NCI-H82 treated with DMSO at 0.1 percent for 48 hours (cell line): Measurements from ENCODE around the gene FBXW7.

Source experiments
- DNase-seq: peaks from one replicate; lab custom pipeline; 2025; ENCODE audit not compliant: unreplicated experiment; lab: John Stamatoyannopoulos, UW

The FBXW7 gene

DNA sequence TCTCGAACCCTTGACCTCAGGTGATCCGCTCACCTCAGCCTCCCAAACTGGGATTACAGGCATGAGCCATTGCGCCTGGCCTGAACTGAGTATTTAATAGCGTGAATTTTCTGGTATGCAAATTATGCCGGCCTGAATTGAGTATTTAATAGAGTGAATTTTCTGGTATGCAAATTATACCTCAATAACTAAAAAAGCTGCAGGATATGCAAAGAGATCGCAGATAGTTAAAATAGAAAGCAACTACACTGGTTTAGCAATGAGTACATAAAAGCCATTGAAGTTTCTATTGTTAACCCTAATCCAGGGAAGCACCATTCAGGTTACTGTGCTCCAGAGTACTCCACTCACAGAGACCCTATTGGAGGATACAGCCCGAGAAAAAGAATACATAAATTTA, 22.8 kb downstream of the FBXW7 start:
- DNase-seq, result no peak

DNA sequence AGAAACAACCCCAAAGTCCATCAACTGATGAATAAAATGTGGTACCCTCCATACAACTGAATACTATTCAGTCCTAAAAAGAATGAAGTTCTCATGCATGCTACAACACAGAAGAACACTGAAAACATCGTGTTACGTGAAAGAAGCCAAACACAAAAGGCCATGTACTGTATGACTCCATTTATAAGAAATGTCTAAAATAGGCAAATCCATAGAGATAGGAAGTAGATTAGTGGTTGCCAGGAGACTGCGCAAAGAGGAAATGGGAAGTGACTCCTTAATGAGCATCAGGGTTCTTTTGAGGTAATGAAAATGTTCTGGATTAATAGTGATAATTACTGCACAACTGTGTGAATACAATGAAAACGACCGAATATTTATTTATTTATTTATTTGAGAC, 23.4 kb downstream of the FBXW7 start:
- no peak for DNase-seq

DNA sequence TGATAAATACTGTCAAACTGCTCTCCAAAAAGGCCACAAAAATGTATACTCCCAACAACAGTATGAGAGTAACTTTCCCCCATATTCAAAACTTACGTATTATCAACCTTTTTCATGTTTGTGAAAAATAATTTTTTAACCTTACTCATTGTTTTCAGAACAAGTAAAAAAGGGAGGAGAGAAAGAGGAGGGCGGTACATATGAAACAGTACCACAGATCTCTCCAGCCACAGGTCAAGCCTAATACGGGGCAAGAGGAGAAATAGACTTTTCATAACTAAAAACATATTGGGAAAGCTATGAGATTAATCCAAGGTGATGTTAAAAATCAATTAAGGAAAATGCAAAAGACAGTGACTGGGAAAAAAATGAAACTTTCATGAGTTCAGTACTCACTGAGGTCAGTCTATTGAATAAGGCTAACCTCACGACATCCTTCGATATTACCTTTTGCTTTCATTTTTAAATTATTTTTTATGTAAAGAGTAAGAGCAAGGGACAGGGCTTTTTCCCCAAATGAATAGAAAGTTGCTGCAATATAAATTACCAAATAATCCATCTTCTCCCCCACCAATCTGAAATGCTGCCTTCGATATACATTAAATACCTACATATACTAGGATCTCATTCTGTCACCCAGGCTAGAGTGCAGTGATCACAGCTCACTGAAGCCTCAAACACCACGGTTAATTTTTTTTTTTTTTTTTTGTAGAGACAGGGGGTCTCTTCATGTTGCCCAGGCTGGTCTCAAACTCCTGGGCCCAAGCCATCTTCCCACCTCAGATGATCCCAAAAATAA, 25.3 kb downstream of the FBXW7 start:
- no peak for DNase-seq

DNA sequence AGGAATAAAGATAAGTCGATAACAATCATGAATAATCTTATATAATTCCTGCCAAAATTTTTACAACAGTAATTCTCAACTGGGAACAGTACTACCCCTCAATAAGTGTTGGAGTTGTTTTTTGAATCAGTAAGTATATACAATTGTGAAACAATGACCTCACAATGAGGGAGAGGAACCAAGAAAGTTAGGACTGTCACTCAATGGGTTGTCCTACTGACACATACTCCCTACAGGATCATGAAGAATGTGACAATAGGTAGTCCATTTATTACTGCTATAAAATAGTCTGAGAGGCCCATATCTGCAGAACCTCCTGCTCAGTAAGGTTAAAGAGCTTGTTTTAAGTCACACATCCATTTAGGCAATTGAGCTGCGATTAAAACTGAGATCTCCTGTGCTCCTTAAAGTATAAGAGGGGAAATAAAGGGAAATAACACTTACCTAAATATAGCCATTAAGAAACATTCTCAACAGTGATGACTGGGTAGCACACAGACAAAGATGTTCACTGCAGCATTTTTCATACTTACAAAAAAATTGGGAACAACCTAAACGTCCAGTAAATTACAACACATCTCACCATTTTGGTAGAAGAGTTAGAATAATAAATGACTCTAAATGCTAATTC, 26.2 kb downstream of the FBXW7 start:
- DNase-seq, result no peak

DNA sequence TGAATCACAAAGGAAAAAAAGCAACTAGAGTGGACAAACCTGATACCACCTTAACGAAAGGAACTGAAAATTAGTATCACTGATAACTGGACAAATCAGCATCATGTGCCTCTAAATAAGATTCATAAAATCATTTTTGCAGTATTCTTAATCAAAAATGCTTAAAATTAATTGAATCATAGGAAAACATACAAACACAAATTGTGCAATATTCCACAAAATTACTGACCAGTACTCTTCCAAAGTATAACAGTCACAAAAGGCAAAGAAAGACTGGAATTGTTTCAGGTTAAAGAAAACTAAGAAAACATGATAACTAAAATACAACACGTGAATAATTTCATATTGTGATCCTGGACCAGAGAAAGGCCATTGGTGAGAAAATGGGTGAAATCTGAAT, 27.1 kb downstream of the FBXW7 start:
- DNase-seq, result no peak

DNA sequence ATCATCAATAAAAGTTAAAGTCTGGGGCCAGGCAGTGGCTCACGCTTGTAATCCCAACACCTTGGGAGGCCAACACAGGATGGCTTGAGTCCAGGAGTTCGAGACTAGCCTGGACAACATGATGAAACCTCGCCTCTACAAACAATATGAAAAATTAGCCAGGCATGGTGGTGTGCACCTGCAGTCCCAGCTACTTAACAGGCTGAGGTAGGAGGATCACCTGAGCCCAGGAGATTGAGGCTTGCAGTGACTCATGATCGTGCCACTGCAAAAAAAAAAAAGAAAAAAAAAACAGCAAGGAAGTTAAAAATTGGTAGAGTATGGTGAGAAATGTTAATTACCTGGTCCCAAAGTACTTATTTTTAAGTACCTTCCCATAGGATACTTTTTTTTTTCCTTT, 27.5 kb downstream of the FBXW7 start:
- DNase-seq, result no peak

DNA sequence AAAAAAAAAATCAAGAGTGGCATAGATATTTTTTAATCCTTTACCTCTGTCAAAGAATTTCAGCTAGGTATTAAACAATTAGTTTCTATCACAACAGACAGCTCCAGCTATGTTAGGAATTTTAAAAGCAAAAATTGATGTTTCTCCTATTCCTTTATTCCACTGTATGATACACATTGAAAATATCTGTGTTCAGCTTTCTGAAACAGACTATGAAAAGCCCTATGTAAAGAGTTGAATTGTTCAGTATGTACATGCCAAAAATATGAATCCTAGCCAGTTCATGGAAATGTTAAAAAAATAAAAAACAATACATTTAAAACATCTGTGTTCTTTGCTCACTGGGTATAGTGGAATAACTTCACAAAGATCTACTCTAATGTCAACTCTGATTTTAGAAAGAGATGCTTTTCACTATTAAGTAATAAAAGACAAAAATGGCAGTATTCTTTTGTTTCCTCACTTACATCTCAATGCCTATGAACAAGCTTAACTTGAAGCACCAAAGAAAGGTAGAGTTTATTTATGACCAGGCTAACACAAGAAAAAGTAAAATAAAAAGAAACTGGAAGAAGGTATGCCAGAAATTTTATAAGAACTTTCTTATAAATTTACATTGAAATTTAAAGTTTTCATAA, 32.1 kb downstream of the FBXW7 start:
- DNase-seq, result no peak

DNA sequence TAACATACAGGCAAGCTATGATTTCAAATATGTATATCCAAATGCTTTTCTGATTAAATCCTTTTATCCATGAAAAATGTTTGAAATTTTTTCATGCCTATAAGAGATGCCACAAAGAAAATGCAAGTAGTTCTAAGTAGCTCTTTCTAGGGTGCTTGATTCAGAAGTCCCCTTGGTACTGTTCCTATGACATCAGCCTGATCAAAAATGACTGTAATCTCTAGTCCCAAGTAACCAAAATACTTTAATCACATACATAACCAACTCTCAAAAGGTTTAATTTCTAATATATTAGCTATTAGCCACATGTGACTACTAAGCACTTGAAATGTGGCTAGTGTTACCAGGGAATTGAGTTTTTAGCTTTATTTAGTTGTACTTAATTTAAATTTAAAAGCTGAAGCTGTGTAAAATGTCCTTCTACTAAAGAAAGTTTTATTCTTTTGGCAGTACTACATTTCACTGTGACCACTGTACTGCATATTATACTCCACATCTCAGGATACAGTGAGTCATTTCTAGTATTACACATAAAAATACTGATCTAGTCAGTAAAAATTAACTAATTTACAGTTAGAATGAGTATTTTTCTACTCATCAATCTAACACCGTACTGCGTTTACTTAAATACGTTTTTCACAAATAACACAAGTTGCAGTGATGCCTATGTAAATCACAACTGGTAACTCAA, 33.9 kb downstream of the FBXW7 start:
- DNase-seq, result no peak

DNA sequence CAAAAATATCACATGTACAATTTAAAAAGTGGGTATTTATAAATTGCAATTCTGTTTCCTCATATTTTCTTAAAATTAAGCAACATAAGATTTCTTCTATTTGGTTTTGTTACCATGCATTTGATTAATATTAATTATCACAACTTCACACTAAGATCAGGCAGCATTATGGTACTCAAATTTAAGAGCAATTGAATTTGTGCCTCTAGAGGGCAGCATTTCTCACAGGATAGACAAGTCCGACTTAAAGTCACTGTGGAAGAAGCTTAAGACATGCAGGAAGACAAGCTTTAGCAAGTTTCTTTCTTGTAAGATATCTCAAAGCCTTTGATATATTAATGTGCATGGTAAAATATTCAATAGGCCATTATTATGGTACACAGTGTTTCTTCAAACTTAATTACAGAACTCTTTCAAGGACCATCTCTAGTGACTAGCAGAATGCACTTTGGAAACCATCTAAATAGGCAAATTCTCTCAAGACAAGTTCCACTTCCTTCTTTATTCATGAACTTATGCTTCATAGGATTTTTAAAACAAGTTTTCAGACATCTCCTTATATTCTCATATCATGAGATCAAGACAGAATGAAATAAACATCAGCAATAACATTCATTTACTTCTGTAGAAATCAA, 35.0 kb downstream of the FBXW7 start:
- peak; percentile 38 for DNase-seq

DNA sequence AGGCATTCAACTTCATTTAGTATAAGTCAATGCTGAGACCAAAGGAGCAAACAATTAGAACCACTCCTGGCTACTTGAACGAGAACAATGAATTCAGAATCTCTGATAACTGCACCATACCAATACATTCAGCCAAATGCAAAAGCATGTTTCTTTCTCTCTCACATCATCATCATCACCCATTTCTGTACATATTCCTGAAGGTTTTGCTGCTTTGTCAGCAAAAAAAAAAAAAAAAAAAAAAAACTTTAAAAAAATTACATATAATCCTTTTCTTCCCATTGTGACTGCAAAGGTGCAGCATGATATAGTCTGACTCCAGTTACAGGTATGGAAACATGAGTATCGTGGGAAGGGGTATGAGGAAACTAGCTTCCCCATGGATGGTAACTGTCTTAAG, 35.6 kb downstream of the FBXW7 start:
- DNase-seq, result no peak

DNA sequence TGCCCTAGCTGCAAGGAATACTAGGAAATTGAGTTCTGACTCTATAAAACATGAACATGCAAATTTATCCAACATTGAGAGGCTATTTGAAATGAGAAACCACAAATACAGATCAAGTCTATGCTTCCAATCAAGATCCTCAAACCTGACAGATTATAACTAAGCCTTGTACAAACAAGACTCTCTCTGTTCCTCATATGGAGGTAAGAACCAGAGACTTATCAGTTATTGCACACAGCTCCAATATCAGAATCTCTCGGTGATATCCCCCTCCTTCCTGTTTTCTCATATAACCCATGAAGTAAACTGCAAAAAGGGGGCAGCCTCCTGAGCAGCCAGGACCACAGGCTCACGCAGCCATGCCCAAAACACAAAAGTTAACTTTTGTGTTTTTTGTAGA, 36.5 kb downstream of the FBXW7 start:
- DNase-seq, result no peak

DNA sequence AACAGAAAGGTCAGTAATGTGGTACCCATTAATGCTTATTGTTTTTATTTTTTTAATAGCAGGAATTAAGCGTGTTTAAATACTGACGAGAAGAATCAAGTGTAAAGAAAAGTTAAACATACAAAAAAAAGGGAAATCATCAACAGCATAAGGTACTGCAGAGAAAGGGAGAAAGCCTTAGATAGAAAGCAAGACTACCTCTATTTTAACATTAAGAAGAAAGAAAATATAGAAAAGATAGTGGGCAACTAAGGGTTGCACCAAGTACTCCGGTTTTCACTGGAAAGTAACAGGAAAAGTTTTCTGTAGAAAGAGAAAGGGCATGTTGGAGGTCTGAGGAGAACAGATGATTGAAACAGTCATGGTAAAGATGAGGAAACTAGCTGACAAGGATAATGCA, 41.9 kb downstream of the FBXW7 start:
- DNase-seq, result no peak

DNA sequence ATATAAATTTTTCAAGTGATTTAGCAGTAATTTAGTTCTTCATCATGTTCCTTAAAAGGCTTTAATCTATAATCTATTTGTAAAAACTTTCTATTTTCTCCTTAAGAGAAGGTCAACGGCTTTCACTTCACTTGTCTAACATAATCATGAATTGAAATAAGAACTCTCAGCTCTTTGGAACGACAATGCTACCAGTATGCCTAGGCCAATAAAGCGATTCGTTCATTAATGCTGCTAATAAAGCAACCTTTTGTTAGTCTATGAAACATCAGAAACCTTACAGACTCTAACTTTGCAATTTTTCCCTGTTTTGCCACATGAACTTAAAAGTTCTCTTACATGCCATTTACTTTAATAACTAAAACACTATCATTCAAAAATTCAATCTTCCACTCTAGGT, 47.6 kb downstream of the FBXW7 start:
- DNase-seq, result no peak

DNA sequence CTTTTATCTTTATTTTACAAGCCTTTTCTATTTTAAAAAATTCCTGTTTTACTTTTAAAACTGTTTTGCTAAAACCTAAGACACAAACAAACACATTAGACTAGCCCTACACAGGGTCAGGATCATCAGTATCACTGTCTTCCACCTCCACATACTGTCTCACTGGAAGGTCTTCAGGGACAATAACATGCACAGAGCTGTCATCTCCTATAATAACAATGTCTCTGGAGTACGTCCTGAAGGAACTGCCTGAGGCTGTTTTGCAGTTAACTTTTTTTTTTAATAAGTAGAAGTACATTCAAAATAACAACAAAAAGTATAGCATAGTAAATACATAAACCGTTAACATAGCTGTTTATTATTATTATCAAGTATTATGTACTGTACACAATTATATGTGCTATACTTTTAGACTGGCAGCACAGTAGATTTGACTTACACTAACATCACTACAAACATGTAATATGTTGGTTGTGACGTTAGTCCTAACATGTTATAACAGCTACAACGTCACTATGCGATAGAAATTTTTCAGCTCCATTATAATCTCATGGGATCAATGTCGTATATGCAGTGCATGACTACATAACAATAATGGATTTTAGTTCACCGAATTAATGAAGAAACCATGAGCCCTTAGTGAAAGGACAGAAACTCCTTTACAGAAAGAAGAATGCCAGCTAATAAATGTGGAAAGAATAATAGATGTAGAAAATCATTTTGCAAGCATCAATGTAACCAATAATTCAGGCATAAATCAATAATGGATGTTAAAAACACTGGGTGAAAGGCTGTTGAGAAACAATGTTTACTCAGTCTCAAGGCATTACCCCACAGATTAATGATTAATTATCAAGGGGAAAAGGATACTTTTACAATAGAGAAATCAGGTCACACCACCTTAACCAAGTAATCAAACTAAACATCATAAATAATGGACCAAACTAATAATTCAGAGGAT, 49.2 kb downstream of the FBXW7 start:
- DNase-seq, result no peak

DNA sequence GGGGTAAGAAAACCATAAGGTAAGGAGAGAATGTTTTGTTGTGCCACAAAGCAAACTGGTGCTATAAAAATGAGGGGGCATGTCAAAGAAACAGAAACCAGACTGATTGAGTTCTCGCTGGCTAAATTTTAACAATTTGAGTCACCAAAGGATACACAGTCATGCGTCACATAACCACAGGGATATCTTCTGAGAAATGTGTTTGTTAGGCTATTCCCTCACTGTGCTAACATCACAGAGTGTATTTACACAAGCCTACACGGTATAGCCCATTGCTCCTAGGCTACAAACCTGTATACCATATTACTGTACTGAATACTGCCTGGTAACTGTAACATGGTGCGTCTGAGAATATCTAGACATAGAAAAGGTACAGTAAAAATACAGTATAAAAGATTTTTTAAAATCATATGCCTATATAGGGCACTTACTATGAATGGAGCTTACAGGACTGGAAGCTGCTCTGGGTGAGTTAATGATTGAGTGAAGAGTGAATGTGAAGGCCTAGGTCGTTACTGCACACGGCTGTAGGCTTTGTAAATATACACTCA, 50.1 kb downstream of the FBXW7 start:
- DNase-seq, result no peak

DNA sequence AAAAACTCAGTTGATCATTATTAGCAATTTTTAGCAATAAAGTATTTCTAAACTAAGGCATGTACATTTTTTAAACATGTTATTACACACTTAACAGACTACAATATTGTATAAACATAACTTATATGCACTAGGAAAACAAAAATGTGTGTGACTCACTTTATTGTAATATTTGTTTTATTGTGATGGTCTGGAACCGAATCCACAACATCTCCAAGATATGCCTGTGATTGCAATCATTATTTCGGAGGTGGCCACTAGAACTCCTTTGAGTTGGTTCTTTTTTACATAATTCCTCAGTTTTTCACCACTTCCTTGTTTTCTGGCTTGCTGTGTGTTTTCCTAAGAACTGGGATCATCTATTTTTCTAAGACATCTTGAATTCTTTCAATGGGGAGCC, 53.7 kb downstream of the FBXW7 start:
- no peak for DNase-seq

DNA sequence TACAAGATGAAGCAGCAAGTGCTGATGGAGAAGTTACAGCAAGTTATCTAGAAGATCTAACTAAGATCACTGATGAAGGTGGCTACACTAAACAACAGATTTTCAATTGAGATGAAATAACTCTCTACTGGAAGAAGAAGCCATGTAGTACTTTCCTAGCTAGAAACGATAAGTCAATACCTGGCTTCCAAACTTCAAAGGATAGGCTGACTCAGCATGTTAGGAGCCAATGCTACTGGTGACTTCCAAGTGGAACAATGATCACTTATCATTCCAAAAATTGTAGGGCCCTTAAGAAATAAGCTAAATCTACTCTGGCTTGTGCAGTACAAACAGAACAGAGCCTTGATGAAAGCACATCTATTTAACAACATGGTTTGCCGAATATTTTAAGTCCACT, 55.0 kb downstream of the FBXW7 start:
- no peak for DNase-seq

DNA sequence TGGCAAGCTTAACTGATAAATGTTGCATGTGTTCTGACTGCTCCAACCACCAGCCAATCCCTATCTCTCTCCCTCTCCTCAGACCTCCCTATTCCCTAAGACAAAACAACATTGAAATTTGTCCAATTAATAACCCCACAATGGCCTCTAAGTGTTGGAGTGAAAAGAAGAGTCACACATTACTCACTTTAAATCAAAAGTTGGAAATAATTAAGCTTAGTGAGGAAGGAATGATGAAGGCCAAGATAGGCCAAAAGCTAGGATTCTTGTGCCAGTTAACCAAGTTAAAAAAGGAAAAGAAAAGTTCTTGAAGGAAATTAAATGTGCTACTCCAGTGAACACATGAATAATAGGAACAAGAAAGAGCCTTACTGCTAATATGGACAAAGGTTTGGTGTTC, 55.6 kb downstream of the FBXW7 start:
- no peak for DNase-seq

DNA sequence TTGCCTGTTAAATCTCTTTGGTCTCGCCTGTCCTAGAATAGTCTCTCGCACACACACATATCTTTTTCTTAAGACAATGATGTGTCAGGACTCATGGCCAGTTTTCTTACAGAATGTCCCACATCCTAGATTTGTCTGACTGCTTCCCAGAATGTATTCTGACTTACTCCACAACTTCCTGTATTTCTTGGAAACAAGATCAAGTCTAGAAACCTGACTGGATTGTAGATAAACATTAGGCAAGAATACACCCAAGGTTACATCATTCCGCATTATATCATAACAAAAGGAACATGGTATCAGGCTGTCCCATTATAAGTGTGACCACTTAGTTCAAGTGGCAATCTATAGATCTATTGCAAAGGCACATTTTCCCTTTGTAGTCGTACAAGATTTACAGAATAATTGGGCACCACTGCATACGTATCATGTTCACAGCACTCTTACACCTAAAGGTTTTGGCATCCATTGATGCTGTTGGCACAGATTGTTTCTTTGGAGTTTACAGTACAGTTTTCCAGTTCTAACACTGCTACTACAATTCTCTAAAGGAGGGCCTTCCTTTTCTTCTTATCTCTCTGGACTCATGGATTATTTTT, 56.4 kb downstream of the FBXW7 start:
- no peak for DNase-seq
